Stomach (tissue), 19 donors: ENCODE measurements around the gene MON1A. TPM values are rescaled to one million over a fixed set of nuclear protein-coding genes. Genes with fewer than 3 reads are reported as not detected.

ENCODE experiments used
- DNase-seq, 2 donors: peaks; one replicate each; pipeline versions ENCODE4 v3.0.0 to v3.0.0-alpha.2; 2013 to 2019
- H3K27ac ChIP-seq, 5 donors: fragments of 200-600 bp in 4 of 5; sonication (generic) in 4 of 5; one replicate each; pipeline ENCODE4 v1.5.1; 2013 to 2019; ENCODE audit warnings: mild to moderate bottlenecking in 1 of 5, moderate library complexity in 1 of 5
- H3K27me3 ChIP-seq, 3 donors: fragments of 200-600 bp; sonication (generic); one replicate each; pipeline ENCODE4 v1.5.1; 2017 to 2019; ENCODE audit warnings: mixed run types in 1 of 3
- H3K36me3 ChIP-seq, 4 donors: fragments of 200-600 bp; sonication (generic); 1 replicate in 3 of 4; 2 replicates in 1 of 4; pipeline ENCODE4 v1.5.1; 2016 to 2019
- H3K4me1 ChIP-seq, 4 donors: fragments of 200-600 bp; sonication (generic); one replicate each; pipeline ENCODE4 v1.5.1; 2016 to 2019
- H3K4me3 ChIP-seq, 4 donors: fragments of 200-600 bp; sonication (generic) in 3 of 4; one replicate each; pipeline ENCODE4 v1.5.1; 2016 to 2019; ENCODE audit warnings: mild to moderate bottlenecking in 1 of 4
- H3K9me3 ChIP-seq, 4 donors: fragments of 200-600 bp; sonication (generic); one replicate each; pipeline ENCODE4 v1.5.1; 2016 to 2019
- CTCF ChIP-seq, 7 experiments: fragments of 450-650 bp in 4 of 7; fragments of 200-600 bp in 3 of 7; sonication (generic) in 3 of 7; IDR thresholded peaks; one replicate each; pipeline ENCODE4 v1.5.1; 2016 to 2019; ENCODE audit warnings: antibody characterized with exemption in 7 of 7, control low read depth in 2 of 7, mild to moderate bottlenecking in 1 of 7
- EP300 ChIP-seq: sonication (generic); formaldehyde crosslinking; IDR thresholded peaks from one replicate; pipeline ENCODE4 v1.6.1; 2017; ENCODE audit warnings: antibody characterized with exemption
- POLR2A ChIP-seq, 4 donors: fragments of 450-650 bp; IDR thresholded peaks; one replicate each; pipeline ENCODE4 v1.6.1; 2016; ENCODE audit warnings: antibody characterized with exemption in 4 of 4, control low read depth in 2 of 4, mild to moderate bottlenecking in 1 of 4, moderate library complexity in 1 of 4
- POLR2AphosphoS5 ChIP-seq, 3 donors: sonication (generic); formaldehyde crosslinking; IDR thresholded peaks; one replicate each; pipeline ENCODE4 v1.6.1; 2016; ENCODE audit warnings: antibody characterized with exemption in 3 of 3
- WGBS, 5 donors: extraction: QIAGEN DNeasy Blood & Tissue Kit in 3 of 5; methylation state at CpG; one replicate each; pipeline versions ENCODE4 v1.1.5 to v1.1.7; 2013 to 2018; 5-methylcytosine and 5-hydroxymethylcytosine counted together
- intact Hi-C: fragments of 100-400 bp; cut with DNase I; formaldehyde crosslinking; loops from one replicate; pipeline ENCODE4 v1.15.1; 2023; ENCODE audit warnings: low total_unique reads
- long read RNA-seq, 10 donors: transcript quantifications; one replicate each; lab custom pipeline, GENCODE V29; 2026
- polyA plus RNA-seq, 3 donors: library from polyadenylated mRNA; stranded (reverse); fragments of 200-250 nt; gene quantifications; one replicate each; pipeline ENCODE4 v1.2.3, GENCODE V29; 2013
- total RNA-seq, 5 donors: library from RNA; depleted of rRNA; stranded (reverse); fragments of >200 nt; gene quantifications; one replicate each; pipeline versions ENCODE4 v1.1.0 to v1.2.3, GENCODE V29; 2014 to 2016
- donor health status: healthy with polysubstance abuse.
- donor health status: Bipolar disorder and iron deficiency.
- donor health status: healthy.

The MON1A gene
- total RNA-seq (10 to 100 TPM in 4 of 5 donors, 1 to 10 TPM in 1; 3.9 to 33.8 (median 11.6) TPM), polyA plus RNA-seq (1 to 10 TPM; 6.1 to 8.2 (median 7.7) TPM)
- long read RNA-seq, donor 1: 0 reads
- long read RNA-seq, donor 2, partial matches to known transcripts: 0 of 2 reads
- long read RNA-seq, donor 2, other reads (novel, unspliced or antisense): 0 of 2 reads
- long read RNA-seq, donor 3, partial matches to known transcripts: 61 of 62 reads
- long read RNA-seq, donor 3, other reads (novel, unspliced or antisense): 0 of 62 reads
- long read RNA-seq, donor 4: 0 reads
- long read RNA-seq, donor 5, partial matches to known transcripts: 0 of 3 reads
- long read RNA-seq, donor 5, other reads (novel, unspliced or antisense): 0 of 3 reads
- long read RNA-seq, donor 6: 0 reads
- long read RNA-seq, donor 7, partial matches to known transcripts: 0 of 7 reads
- long read RNA-seq, donor 7, other reads (novel, unspliced or antisense): 0 of 7 reads
- long read RNA-seq, donor 8: 0 reads
- long read RNA-seq, donor 9, partial matches to known transcripts: 0 of 1 reads
- long read RNA-seq, donor 9, other reads (novel, unspliced or antisense): 0 of 1 reads
- long read RNA-seq, donor 10, partial matches to known transcripts: 0 of 1 reads
- long read RNA-seq, donor 10, other reads (novel, unspliced or antisense): 0 of 1 reads

GRCh38 chr3:49929291-49930167 lies at the start of gene MON1A:
TSS of gene MON1A (minus strand) at chr3:49929811. CDS start at chr3:49913346, 16,465 bp downstream.
- peak within 1 kb of the TSS; percentile 72 to 90 (median 88) for H3K27ac ChIP-seq

GRCh38 chr3:49976942-49977341 lies 47.3 kb upstream of the MON1A start:
- H3K4me3 ChIP-seq: no peak overlapping the region
- WGBS, 5 donors: 89 to 98% (median 94%) methylated on average over 2 of the region's 2 CpGs
- no peaks in the 10 kb centered on the region for H3K27me3 ChIP-seq
- intact Hi-C loops: no loop called here
- no peak overlapping the region for H3K27ac ChIP-seq
- no peak for DNase-seq
- H3K36me3 ChIP-seq: peaks cover 15 to 90% (median 80%) of the 10 kb centered on the region in 4 donors
- peaks cover 0 to 13% (median 3%) of the 10 kb centered on the region in 4 donors for H3K4me1 ChIP-seq
- no peaks in the 10 kb centered on the region for H3K9me3 ChIP-seq
- TF ChIP-seq CTCF (IDR thresholded peaks at IDR 0.05): no peak
- TF ChIP-seq EP300: no peak
- no peak for TF ChIP-seq POLR2AphosphoS5 (IDR thresholded peaks at IDR 0.05)
- TF ChIP-seq POLR2A (IDR thresholded peaks at IDR 0.05): no peak

More at GRCh38 chr3:49929291-49930167, at the start of gene MON1A:
- intact Hi-C loops: no loop called here
- no peaks in the 10 kb centered on the region for H3K9me3 ChIP-seq
- H3K4me3 ChIP-seq: peak within 1 kb of the TSS; percentile 69 to 87 (median 83)
- TF ChIP-seq POLR2AphosphoS5 (IDR thresholded peaks at IDR 0.05): peak; percentile 74 to 89 (median 74)
- no peak for TF ChIP-seq EP300
- peak in 3 of 7 experiments; percentile 17 to 41 (median 40) for TF ChIP-seq CTCF (IDR thresholded peaks at IDR 0.05)
- TF ChIP-seq POLR2A (IDR thresholded peaks at IDR 0.05): no peak
- DNase-seq: peak; percentile 95 to 97
- no peaks in the 10 kb centered on the region for H3K27me3 ChIP-seq
- H3K4me1 ChIP-seq: peaks cover 11 to 39% (median 23%) of the 10 kb centered on the region in 4 donors
- no peaks in the 10 kb centered on the region for H3K36me3 ChIP-seq
- 1% methylated on average over 28 to 56 of the region's 56 CpGs for WGBS, 5 donors

GRCh38 chr3:49972656-49973055 lies 43.0 kb upstream of the MON1A start:
- H3K9me3 ChIP-seq: no peaks in the 10 kb centered on the region
- H3K4me1 ChIP-seq: peaks cover 0 to 20% (median 6%) of the 10 kb centered on the region in 4 donors
- WGBS, 5 donors: 85 to 92% (median 87%) methylated on average over 10 of the region's 10 CpGs
- intact Hi-C loops: no loop called here
- no peak overlapping the region for H3K4me3 ChIP-seq
- DNase-seq: no peak
- peaks cover 14 to 76% (median 68%) of the 10 kb centered on the region in 4 donors for H3K36me3 ChIP-seq
- TF ChIP-seq CTCF (IDR thresholded peaks at IDR 0.05) (no peak), POLR2A (IDR thresholded peaks at IDR 0.05) (no peak), EP300 (no peak), POLR2AphosphoS5 (IDR thresholded peaks at IDR 0.05) (no peak)
- no peak overlapping the region for H3K27ac ChIP-seq
- H3K27me3 ChIP-seq: no peaks in the 10 kb centered on the region

GRCh38 chr3:49968346-49968745 lies 38.7 kb upstream of the MON1A start:
- WGBS, 5 donors: 85 to 90% (median 86%) methylated on average over 8 of the region's 8 CpGs
- H3K36me3 ChIP-seq: peaks cover 11 to 61% (median 47%) of the 10 kb centered on the region in 4 donors
- no peak for DNase-seq
- TF ChIP-seq EP300: no peak
- H3K4me1 ChIP-seq: peaks cover 0 to 42% (median 23%) of the 10 kb centered on the region in 4 donors
- no peak overlapping the region for H3K4me3 ChIP-seq
- H3K27ac ChIP-seq: no peak overlapping the region
- intact Hi-C loops: no loop called here
- H3K9me3 ChIP-seq: no peaks in the 10 kb centered on the region
- no peaks in the 10 kb centered on the region for H3K27me3 ChIP-seq
